VCaP (cell line): ENCODE data around the gene WFDC1.
A peak's percentile ranks its signal among the peaks of the same experiment; 100 is the strongest.

Source experiments
- H3K27ac ChIP-seq: fragments of 450-650 bp; 2 replicates; pipeline ENCODE4 v1.5.1; 2017
- CTCF ChIP-seq: fragments of 450-650 bp; conservative IDR thresholded peaks from 2 replicates; pipeline ENCODE4 v1.5.1; 2017; ENCODE audit warnings: mild to moderate bottlenecking, moderate library complexity

Gene WFDC1

GRCh38 chr16:84303023-84303422 is 8.3 kb downstream of the WFDC1 start:
- TF ChIP-seq CTCF: no peak
- H3K27ac ChIP-seq: no peak overlapping the region

GRCh38 chr16:84303516-84303915 is 8.8 kb downstream of the WFDC1 start:
- no peak overlapping the region for H3K27ac ChIP-seq
- no peak for TF ChIP-seq CTCF

GRCh38 chr16:84306564-84306963 is 11.9 kb downstream of the WFDC1 start:
- peak overlapping the region; percentile 60 for H3K27ac ChIP-seq
- TF ChIP-seq CTCF: no peak

- peak overlapping the region; percentile 60 for H3K27ac ChIP-seq
- TF ChIP-seq CTCF: no peak
Measured at GRCh38 chr16:84307209-84307954, 12.7 kb downstream of the WFDC1 start.

GRCh38 chr16:84308120-84308519 is 13.4 kb downstream of the WFDC1 start:
- TF ChIP-seq CTCF: peak; percentile 39; the same call in 1 of the 2 replicates
- H3K27ac ChIP-seq: peak overlapping the region; percentile 60; the same call in 1 of the 2 replicates

- no peak overlapping the region for H3K27ac ChIP-seq
- TF ChIP-seq CTCF: no peak
Measured at GRCh38 chr16:84310642-84311041, 16.0 kb downstream of the WFDC1 start.

- no peak; the same call in 1 of the 2 replicates for TF ChIP-seq CTCF
- peak overlapping the region; percentile 23; the same call in 1 of the 2 replicates for H3K27ac ChIP-seq
Measured at GRCh38 chr16:84312783-84313382, 18.2 kb downstream of the WFDC1 start.
